Endothelial cell (in vitro differentiated cells): ENCODE data around the gene SIAH2. TPM values are rescaled to one million over a fixed set of nuclear protein-coding genes. Genes with fewer than 3 reads are reported as not detected.
A peak's percentile ranks its signal among the peaks of the same experiment; 100 is the strongest.
"Not testable (repeated sequence)": the region's sequence is repeated elsewhere in the genome, so short reads cannot be mapped to it uniquely, and the experiment has no call there.

Source experiments
- DNase-seq: peaks from one replicate; pipeline ENCODE4 v3.0.0; 2021; ENCODE audit warnings: low spot score
- H3K27ac Mint-ChIP-seq: one replicate; pipeline ENCODE4 v1.8.0; 2021; ENCODE audit warnings: mixed read lengths, inconsistent platforms; ENCODE audit not compliant: unreplicated experiment
- H3K27me3 Mint-ChIP-seq: one replicate; pipeline ENCODE4 v1.8.0; 2021; ENCODE audit warnings: mild to moderate bottlenecking, moderate library complexity, mixed read lengths, inconsistent platforms; ENCODE audit not compliant: unreplicated experiment
- H3K36me3 Mint-ChIP-seq: one replicate; pipeline ENCODE4 v1.8.0; 2021; ENCODE audit warnings: mild to moderate bottlenecking, low read depth, mixed read lengths, inconsistent platforms; ENCODE audit not compliant: unreplicated experiment
- H3K4me1 Mint-ChIP-seq: one replicate; pipeline ENCODE4 v1.8.0; 2021; ENCODE audit warnings: mild to moderate bottlenecking, mixed read lengths, inconsistent platforms; ENCODE audit not compliant: unreplicated experiment
- H3K4me3 Mint-ChIP-seq: one replicate; pipeline ENCODE4 v1.8.0; 2021; ENCODE audit warnings: mild to moderate bottlenecking, mixed read lengths, inconsistent platforms; ENCODE audit not compliant: unreplicated experiment
- H3K9me3 Mint-ChIP-seq: one replicate; pipeline ENCODE4 v1.8.0; 2021; ENCODE audit warnings: mixed read lengths, inconsistent platforms; ENCODE audit not compliant: unreplicated experiment
- CTCF ChIP-seq: fragments of 200-600 bp; sonication (generic); IDR thresholded peaks from one replicate; pipeline ENCODE4 v1.5.0; 2021; ENCODE audit warnings: antibody characterized with exemption; ENCODE audit not compliant: unreplicated experiment
- total RNA-seq: library from RNA; stranded (reverse); fragmentation: NEBNext Ultra II Directional; extraction: Animal tissue kit (Norgen Biotek cat#: 25700); gene quantifications from one replicate; pipeline ENCODE4 v1.2.1, GENCODE V29; 2021; ENCODE audit not compliant: unreplicated experiment

The SIAH2 gene
- total RNA-seq, 1 donor from 2014 or later = 13.2 TPM

- Mint-ChIP-seq H3K9me3 (no peaks in the 10 kb centered on the region), H3K4me3 (no peak overlapping the region), H3K27ac (no peak overlapping the region), H3K36me3 (no peaks in the 10 kb centered on the region), H3K27me3 (no peaks in the 10 kb centered on the region), H3K4me1 (peaks cover 3% of the 10 kb centered on the region)
- TF ChIP-seq CTCF = no peak
- no peak for DNase-seq
Observed at GRCh38 chr3:150803440-150803985, 40.5 kb upstream of the SIAH2 start.

- no peak overlapping the region for H3K4me3 Mint-ChIP-seq
- H3K27me3 Mint-ChIP-seq = peaks cover 2% of the 10 kb centered on the region
- no peak for DNase-seq
- TF ChIP-seq CTCF = no peak
- no peaks in the 10 kb centered on the region for H3K9me3 Mint-ChIP-seq
- H3K4me1 Mint-ChIP-seq = peaks cover 8% of the 10 kb centered on the region
- H3K27ac Mint-ChIP-seq = no peak overlapping the region
- H3K36me3 Mint-ChIP-seq = no peaks in the 10 kb centered on the region
Observed at GRCh38 chr3:150800722-150801121, 37.8 kb upstream of the SIAH2 start.

- peak; percentile 16 for DNase-seq
Observed at GRCh38 chr3:150798122-150798618, 35.2 kb upstream of the SIAH2 start.

GRCh38 chr3:150797155-150797554 lies 34.2 kb upstream of the SIAH2 start:
- Mint-ChIP-seq H3K27ac (no peak overlapping the region), H3K4me3 (no peak overlapping the region), H3K27me3 (peaks cover 3% of the 10 kb centered on the region), H3K36me3 (no peaks in the 10 kb centered on the region), H3K4me1 (peaks cover 8% of the 10 kb centered on the region), H3K9me3 (no peaks in the 10 kb centered on the region)
- no peak for DNase-seq
- no peak for TF ChIP-seq CTCF

More at GRCh38 chr3:150798122-150798618, 35.2 kb upstream of the SIAH2 start:
- Mint-ChIP-seq H3K27me3 (peaks cover 3% of the 10 kb centered on the region), H3K36me3 (no peaks in the 10 kb centered on the region), H3K4me3 (no peak overlapping the region), H3K9me3 (no peaks in the 10 kb centered on the region), H3K27ac (peak overlapping the region; percentile 89), H3K4me1 (peaks cover 8% of the 10 kb centered on the region)
- no peak for TF ChIP-seq CTCF

- H3K9me3 Mint-ChIP-seq, H3K4me1 Mint-ChIP-seq, H3K27ac Mint-ChIP-seq, DNase-seq, H3K4me3 Mint-ChIP-seq, H3K27me3 Mint-ChIP-seq, H3K36me3 Mint-ChIP-seq: not testable (repeated sequence)
Observed at GRCh38 chr3:150796527-150796926, 33.6 kb upstream of the SIAH2 start.
